HG03025 (cell line): ENCODE data around the gene DAP.

Experiments
- ATAC-seq: cut with Tn5 transposase; IDR thresholded peaks from one replicate; pipeline ENCODE4 v1.9.1; 2021; ENCODE audit warnings: mild to moderate bottlenecking, moderate library complexity; ENCODE audit not compliant: unreplicated experiment, low FRiP score

DAP gene

DNA sequence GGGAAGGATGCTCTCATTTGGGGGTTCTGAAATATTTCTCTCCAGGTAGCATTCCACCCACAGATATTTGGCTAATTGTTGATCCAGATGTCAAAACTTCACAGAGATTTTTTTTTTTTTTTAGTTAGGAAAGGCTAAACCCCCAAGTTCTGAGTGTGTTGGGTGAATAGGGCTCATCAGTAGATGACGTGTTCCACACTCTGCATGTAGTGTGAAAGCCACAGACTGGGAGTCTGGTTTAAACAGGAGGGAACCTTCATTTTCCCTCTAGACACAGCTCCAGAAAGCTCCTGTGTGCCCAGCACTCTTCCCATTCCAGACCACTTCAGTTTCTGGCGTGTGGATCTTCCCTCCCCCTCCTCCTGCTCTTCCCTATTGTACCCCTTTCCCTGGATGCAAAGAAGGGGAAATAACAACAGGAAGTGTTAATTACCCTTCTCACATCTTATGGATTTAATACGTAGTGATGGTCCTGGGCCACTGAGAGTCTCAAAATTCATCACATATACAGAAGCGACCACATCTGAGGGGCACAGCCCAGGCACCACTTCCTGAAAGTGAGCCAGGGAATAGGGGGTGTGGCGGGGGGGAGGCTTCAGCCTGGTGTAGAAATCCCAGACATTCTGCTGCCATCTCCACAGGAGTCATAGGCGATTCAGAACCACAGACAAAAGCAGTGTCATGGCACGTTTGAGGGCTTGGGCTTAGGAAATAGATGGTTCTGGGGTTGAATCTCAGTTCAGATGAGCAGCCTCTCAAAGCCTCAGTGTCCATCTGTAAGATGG is 65.1 kb downstream of the DAP start:
- no peak for ATAC-seq

DNA sequence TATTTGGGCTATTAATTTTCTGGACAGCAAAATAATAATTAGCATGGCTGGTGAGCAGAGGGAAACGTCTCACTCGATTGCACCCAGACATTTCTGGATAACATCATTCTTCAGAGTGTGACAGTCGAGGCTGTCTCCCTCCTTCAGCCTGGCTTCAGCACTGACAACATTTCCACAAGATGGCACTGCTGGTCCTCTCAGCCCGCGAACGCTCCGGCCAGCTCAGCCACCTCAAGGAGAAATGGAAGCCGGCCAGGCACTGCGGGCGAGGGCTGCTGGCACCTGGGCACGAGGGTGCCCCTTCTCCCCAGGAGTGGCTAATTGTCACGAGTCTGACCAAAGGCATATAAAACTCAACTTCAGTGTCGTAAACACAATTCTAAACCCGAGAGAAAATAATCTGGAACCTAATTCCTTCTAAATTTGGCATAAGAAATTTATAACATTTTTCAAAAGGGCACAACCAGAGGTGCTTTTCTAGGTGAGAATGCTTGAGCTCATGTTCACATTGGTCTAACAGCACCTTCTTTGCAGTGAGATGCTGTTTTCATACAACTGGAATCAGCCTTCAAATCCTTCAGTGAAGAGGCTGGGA is 65.9 kb downstream of the DAP start:
- no peak for ATAC-seq

DNA sequence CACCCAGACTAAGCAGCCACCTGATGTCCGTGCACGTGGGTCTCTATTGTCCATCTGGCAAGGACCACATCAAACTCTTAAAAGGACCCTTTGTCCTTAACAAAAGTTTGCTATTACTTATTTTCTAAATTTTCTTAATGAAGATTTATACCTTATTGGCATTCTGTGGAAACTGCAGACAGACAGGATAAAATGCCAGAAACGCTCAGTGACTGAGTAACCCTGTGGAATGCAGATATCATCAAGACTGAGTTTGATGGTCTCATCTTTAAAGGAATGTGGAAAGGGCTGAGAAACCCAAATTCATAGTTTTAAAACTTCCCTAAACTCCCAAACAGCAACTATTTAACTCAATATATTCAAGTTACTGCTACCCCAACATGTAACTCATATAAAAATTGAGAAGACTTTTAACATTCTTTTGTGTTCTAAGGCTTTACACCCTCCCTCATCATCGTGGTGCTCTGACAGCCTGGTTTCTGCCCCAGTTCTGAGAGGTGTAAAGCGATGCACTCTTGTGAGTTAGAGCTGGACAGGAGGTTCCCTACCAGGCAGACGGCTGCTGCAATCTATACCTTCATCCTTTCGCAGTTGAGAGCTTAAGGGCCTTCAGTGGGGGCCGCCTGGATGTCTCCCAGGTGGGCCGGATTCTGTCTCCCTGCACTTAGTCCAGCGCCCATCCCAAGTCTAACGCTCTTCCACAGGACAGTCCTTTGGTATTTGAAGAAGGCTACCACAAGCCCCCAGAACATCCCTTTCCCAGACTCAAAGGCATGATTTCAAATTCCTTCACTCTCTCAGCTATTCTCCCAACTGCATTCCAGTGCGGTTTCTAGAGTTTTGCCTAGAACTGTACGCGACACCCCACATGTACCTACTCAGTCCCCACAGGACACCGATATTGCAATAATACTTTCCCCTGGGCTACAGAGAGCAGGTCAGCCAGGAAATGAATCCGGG is 68.9 kb downstream of the DAP start:
- ATAC-seq, result no peak

DNA sequence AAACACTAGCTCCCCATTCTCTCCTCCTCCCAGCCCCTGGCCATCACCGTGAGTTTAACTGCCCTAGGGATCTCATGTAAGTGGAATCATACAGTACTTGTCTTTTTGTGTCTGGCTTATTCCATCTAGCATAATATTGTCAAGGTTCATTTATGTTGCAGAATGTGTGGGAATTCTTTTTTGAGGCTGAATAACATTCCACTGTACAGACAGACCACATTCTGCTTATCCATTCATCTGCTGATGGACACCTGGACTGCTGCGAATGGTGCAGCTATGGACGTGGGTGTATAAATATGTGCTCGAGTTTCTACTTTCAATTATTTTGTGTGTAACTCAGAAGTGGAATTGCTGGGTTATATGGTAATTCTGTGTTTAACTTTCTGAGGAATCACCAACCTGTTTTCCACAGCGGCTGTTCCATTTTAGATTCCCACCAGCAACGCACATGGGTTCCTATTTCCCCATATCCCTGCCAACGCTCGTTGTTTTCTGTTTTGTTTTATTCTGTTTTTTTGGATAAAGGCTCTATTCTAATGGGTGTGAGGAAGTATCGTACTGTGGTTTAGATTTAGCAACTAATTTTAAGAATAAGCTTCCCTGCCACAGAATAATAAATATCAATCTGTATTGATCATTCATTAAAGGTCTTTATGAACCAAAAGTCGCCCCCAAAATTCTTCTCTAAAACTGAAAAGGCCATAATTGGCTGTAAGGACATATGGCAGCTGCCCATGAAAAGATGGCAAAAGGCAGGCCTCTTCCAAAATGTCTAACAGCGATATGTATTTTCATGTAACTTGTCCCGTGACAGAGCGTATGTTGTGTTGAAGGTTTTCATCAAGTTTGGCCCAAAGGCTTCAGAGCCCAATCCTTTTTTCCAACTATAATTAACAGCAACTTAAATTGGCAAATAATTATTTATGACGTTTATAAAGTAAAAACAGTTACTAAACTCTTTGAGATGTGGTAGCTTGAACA is 70.3 kb downstream of the DAP start:
- no peak for ATAC-seq

DNA sequence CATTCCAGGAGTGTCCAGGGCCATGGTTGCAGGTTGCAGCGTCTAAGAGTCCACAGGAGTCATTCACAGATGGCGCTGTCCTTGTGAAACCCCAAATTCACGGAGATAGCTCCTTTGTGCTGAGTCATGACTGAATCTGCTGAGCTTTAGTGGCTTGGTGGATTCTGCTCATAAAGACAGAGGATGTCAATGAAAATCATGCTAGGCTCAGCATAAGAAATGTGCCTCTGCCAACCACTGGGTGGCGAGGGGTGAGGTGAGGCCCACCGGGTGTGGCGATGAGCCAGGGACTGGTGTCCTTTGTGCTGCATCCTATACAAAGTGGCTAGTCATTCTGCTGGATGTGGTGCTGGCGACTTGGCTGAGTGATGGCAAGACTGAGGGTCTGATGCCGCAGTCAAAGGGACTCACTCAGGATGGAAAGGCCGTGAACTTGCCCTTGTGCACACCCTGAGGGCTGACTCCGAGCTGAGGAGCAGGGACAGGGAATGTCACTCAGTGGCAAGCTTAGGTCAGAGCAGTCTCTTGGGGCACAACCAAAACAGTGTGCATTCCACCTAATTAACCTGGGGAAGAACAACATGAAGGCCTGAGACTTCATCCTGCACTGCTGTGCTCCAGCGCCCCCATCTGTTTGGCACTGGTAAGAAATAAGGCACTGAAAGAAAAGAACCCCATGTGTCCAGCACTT is 71.5 kb downstream of the DAP start:
- no peak for ATAC-seq

DNA sequence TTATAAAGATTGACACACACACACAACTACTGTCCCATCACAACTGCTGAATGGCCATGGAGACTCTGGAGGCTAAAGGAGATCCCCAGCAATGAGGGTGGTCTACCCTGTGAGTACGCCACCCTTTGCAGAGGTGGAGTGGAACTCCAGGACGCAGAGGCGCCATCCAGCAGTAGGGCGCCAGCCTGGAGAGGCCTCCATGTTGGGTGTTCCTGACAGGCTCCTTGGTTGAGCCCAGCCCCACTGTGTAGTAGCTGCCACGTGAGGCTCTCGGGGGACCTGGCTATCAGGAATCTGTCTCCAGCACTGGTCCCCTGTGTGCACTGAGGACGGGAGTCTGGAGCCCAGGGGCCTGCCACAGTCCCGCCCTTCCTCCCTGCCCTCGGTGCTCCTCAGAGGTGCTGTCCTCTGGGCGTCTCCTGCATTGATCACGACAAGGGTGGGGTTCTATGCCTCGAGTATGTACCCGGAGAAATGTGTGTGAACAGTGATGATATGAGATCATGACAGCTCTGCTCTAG is 72.3 kb downstream of the DAP start:
- no peak for ATAC-seq

DNA sequence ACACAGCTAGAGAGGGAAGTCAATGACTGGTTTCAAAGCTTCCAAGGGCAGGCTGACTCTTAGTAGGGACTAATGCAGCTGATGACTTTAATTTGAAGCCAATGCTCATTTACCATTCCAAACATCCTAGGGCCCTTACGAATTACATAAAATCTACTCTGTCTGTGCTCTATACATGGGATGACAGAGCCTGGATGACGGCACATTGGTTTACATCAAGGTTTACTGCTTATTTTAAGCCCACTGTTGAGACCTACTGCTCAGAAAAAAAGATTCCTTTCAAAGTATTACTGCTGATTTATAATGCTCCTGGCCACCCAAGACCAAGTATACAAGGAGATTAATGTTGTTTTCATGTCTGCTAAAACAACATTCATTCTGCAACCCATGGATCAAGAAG is 74.1 kb downstream of the DAP start:
- no peak for ATAC-seq

DNA sequence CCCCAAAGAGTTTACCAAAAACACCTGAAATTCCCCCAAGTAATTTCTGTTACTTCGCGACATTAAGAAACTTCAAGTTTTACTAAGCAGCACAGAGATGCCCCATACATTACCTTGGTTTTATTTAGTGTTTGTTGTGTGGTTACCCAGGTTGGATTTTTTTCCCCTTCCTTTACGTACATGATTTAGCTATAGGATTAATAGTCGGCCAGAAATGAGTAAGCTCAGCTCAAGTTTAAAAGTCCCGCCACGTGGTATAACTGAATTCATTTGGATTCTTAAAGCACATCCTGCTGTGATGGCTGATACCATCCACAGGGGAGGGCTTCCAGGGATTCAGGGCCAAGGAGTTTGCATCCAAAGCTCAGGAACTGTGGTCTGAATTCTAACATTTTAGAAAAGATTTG is 75.9 kb downstream of the DAP start:
- peak; percentile 59 for ATAC-seq

DNA sequence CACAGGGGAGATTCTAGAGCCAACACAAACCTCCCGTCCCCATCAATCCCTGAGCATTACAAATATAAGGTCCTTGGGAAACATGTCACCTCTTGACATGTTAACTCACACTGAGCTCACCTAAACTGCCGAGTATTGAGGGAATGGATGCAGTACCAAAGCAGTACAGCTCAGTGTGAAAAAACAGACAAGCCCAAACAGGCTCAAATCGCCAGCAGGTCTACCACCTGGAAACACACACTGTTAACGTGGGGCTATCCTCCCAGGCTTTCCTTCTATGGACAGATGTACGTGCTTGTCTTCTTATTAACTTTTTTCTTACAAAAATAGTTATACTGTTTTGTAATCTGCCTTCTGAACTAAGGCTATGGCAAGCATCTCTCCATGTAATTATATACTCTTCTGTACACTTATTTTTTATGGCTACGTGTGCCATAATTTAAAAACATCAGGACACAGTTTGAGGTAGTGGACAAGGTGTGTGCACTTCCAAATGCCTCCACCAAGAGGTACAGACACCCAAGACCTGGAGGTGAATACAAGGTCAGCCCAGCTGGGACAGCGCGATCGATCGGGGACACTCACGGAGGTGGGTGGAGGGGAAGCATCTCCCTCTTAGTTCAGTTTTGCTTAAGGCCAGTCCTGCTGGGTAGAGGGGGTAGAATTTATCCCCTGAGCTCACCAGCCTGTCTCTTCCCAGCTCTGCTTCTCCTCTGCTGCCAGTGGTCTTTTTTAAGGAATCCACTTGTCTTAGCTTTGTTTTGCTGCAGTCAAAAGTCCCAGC is 76.5 kb downstream of the DAP start:
- ATAC-seq, result peak; percentile 59

DNA sequence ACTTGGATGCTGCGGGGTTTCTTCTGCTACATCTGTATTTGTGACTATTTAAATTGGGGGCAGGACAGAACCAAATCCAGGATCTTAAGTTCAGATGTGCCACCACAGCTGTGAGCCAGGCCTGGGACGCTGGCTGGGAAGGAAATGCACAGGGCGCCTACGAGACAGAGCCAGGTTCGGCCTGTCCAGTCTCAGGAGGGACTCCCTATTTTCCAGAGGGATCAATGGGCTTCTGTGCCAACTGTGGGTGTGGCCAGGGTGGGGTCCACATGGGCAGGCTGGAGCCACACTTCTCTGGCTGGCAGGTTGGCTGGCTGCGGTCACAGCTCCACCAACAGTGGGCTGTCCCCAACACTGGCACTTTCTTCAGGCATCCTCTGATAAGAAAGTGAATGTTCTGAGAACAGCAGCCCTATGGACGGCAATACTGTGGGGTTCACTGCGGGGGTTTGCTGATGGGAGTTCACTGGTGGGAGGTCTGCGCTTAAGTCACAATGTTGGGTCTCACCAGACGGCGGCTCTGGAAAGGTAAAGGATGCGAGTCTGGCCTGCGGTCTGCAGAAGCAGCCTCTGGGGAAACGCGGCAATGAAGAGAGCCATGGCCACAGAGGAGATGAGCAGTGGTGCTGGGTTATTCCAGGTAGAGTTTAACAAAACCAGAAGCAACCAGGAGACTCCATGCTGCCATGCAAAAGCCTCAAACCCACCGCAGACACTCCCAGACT is 78.1 kb downstream of the DAP start:
- ATAC-seq, result no peak

DNA sequence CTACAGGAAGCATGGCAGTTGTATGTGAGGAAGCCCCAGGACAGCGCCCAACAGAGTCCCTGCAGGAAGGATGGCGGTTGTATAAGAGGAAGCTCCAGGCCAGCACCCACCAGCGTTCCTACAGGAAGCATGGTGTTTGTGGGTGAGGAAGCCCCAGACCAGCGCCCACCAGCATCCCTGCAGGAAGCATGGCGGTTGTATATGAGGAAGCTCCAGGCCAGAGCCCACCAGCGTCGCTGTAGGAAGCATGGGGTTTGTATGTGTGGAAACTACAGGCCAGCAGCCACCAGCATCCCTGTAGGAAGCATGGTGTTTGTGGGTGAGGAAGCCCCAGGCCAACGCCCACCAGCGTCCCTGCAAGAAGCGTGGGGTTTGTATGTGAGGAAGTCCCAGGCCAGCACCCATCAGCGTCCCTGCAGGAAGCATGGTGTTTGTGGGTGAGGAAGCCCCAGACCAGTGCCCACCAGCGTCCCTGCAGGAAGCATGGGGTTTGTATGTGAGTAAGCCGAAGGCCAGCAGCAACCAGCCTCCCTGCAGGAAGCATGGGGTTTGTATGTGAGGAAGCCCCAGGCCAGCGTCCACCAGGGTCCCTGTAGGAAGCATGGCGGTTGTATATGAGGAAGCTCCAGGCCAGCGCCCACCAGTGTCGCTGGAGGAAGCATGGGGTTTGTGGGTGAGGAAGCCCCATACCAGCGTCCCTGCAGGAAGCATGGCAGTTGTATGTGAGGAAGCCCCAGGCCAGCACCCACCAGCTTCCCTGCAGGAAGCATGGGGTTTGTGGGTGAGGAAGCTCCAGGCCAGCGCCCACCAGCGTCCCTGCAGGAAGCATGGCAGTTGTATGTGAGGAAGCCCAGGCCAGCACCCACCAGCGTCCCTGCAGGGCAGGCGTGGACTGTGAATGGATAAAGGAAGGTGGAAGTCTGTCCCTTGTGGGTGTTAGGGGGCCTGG is 79.0 kb downstream of the DAP start:
- ATAC-seq, result no peak

DNA sequence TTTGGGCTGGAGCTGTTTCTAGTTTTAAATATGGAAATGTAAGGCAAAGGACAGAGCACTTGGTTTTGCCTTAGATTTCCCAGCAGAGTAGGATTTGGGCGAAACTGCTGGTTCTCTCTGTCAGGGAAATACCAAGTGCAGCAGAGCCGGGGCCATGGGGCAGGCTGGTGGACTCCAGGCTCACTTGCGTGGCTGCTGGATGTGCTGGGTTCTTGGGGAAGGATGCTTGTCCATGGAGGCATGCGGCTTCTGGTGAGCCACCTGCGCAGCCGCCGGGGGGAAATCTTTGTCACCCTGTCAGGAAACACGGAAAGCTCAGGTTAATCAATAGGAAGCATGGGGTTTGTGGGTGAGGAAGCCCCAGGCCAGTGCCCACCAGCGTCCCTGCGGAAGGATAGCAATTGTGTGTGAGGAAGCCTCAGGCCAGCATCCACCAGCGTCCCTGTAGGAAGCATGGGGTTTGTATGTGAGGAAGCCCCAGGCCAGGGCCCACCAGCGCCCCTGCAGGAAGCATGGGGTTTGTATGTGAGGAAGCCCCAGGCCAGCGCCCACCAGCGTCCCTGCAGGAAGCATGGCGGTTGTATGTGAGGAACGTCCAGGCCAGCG is 80.1 kb downstream of the DAP start:
- ATAC-seq, result no peak

DNA sequence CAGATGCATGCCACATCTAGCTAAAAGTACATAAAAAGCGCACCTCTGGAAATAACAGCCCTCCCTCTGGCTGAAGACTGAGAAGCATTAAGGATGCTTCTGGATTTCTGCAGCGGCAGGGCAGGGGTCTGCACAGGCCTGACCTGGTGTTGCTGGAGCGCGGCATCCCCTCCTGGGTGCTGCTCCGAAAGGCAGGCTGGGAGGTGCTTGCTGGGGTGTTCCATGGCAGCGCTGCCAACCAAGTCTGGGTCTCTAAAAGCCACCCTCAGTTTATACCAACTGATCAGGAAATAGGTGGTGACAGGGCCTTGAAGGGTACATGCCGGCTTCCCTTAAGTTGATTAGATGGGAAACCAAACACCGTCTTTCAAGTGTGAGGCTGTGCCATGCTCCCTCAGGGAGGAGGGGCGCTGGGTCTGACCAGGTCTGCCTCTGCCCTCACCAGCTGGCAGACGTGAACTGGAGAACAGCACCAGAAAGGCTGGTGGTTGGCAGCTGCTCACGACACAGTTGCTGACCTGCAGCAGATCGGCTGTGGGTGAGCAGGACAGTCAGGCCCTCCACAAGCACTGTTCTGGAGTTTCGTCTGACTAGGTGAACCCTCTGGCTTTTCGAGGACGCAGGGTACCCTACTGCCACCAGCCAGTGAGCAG is 81.6 kb downstream of the DAP start:
- ATAC-seq, result no peak

DNA sequence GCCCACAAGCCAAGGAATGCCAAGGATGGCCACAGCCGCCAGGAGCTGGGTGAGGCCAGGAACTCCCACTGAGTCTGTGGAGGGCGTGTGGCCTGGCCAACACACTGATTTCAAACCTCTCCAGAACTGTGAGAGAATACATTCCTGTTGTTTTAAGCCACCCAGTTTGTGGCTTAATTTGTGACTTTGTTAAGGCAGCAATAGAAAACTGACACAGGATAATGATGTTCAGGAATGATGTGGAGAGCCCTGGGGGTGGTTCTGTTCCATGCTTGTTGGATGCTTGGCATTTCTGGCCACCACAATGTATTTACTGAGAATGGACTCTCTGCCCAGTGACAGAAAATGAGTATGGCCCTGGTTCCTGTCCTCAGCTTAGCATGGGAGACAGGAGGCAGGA is 82.8 kb downstream of the DAP start:
- ATAC-seq, result no peak

DNA sequence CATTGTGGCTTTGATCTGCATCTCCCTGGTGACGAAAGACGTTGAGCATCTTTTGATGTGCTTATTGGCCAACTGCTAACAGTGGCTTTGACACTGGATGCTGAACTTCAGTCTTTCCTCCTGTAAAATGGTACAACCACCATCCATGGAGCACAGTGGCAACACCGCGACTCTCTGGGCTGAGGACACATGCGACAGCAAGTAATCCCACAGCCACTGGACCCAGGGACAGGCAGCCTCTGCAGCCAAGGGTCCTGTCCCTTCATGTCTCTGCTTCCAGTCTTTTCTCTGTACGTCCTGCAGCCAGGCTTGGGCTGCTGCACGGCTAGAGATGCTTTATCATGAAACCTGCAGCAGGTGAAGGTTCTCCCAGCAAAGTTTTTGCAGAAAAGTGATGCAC is 83.5 kb downstream of the DAP start:
- ATAC-seq, result no peak

DNA sequence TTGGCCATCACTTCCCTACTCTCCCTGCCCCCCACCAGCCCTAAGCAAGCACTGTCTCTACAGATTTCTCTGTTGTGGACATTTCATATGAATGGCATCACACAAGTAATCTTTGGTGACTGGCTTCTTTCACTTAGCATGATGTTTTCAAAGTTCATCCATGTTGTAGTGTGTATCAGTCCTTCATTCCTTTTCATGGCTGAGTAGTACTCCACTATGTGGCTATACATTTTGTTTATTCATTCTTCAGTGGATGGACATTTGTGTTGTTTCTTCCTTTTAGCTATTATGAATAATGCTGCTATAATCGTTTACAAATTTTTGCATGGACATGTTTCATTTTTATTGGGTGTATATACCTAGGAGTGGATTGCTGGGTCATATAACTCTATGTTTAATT is 84.1 kb downstream of the DAP start:
- ATAC-seq, result no peak
